ENCODE measurements around the gene PDIA6. TPM values are rescaled to one million over a fixed set of nuclear protein-coding genes. Genes with fewer than 3 reads are reported as not detected.

Gene PDIA6
- total and polyA plus RNA-seq, 9 of the 15 experiments (the other 6 are each of a cell fraction or from before 2014, with no cell fraction given): 166 to 268 (median 229) TPM

DNA sequence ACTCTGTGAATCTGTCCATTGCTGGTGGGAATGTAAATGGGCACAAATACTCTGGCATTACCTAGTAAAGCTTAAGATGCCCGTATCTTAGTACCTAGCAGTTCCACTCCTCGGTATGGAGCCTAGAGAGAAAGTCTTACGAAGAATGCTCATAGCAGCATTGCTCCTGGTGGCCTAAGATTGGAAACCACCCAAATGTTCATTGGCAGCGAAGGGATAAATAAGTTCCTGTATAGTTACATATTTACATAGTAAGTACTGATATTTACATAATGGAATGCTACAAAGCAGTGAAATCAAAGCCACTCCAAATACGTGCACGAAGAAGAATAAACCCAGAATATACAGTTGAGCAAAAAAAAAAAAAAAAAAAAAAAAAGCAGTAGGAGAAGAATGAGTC lies 46.7 kb upstream of the PDIA6 start:
- Histone ChIP-seq H3K9ac (ENCODE audit: insufficient read depth in 1 of 2, low read depth in 2 of 2, low read length in 2 of 2) (no peak overlapping the region), H3K27me3 (ENCODE audit: control insufficient read depth in 2 of 2, insufficient read depth in 2 of 2, low read length in 2 of 2) (peaks cover 39 to 66% of the 10 kb centered on the region in 2 experiments), H2AFZ (ENCODE audit: low read depth, low read length) (no peak overlapping the region), H3K27ac (ENCODE audit: extremely low read depth, low read depth, low read length) (no peak overlapping the region), H3K36me3 (ENCODE audit: control insufficient read depth, insufficient read depth, low read length) (no peaks in the 10 kb centered on the region), H3K9me1 (ENCODE audit: control insufficient read depth, insufficient read depth, low read length) (no peaks in the 10 kb centered on the region), H3K79me2 (ENCODE audit: control insufficient read depth, insufficient read depth, low read length) (no peaks in the 10 kb centered on the region), H3K4me1 (replicated peaks in 1 of 2; ENCODE audit: control insufficient read depth in 2 of 2, insufficient read depth in 2 of 2, low read length in 2 of 2) (no peaks in the 10 kb centered on the region), H3K4me3 (no peak overlapping the region), H4K20me1 (replicated peaks; ENCODE audit: control insufficient read depth, insufficient read depth, low read length) (peaks cover 6% of the 10 kb centered on the region; the same call in 1 of the 2 replicates), H3K9me3 (replicated peaks; ENCODE audit: control insufficient read depth, insufficient read depth, low read depth, low read length) (no peaks in the 10 kb centered on the region), H3K4me2 (ENCODE audit: insufficient read depth, low read length) (no peak overlapping the region)
- no peak for TF ChIP-seq TAF1 (IDR thresholded peaks at IDR 0.05; ENCODE audit: control insufficient read depth, extremely low read depth, insufficient read depth, low read length, severe bottlenecking)
- TF ChIP-seq, protein P1, sequence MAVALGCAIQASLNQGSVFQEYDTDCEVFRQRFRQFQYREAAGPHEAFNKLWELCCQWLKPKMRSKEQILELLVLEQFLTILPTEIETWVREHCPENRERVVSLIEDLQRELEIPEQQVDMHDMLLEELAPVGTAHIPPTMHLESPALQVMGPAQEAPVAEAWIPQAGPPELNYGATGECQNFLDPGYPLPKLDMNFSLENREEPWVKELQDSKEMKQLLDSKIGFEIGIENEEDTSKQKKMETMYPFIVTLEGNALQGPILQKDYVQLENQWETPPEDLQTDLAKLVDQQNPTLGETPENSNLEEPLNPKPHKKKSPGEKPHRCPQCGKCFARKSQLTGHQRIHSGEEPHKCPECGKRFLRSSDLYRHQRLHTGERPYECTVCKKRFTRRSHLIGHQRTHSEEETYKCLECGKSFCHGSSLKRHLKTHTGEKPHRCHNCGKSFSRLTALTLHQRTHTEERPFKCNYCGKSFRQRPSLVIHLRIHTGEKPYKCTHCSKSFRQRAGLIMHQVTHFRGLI (CRISPR knock-in tag; IDR thresholded peaks at IDR 0.05): no peak
- TF ChIP-seq ZNF780A (CRISPR knock-in tag; IDR thresholded peaks at IDR 0.05): no peak
- TF ChIP-seq HNRNPUL1 (IDR thresholded peaks at IDR 0.05; ENCODE audit: low read length): no peak
- no peak for TF ChIP-seq TCF7L2 (IDR thresholded peaks at IDR 0.05; ENCODE audit: low read depth, low read length)
- TF ChIP-seq PHB2 (IDR thresholded peaks at IDR 0.05; ENCODE audit: low read depth): no peak
- no peak for TF ChIP-seq WHSC1 (IDR thresholded peaks at IDR 0.05; ENCODE audit: low read length)
- TF ChIP-seq ZNF143 (CRISPR knock-in tag; IDR thresholded peaks at IDR 0.05): no peak
- TF ChIP-seq NRF1 (conservative IDR thresholded peaks at IDR 0.05 in 1 of 2, IDR thresholded peaks at IDR 0.05 in 1 of 2): no peak
- TF ChIP-seq ZFX (CRISPR knock-in tag; IDR thresholded peaks at IDR 0.05): no peak
- TF ChIP-seq XRCC5 (IDR thresholded peaks at IDR 0.05; ENCODE audit: low read depth, low read length): no peak
- TF ChIP-seq CSDE1 (IDR thresholded peaks at IDR 0.05): no peak
- ChIA-PET CTCF (ENCODE audit: low intra/inter-chr PET ratio) (no interaction called here), POLR2A (interaction anchor here (0.9 to 1.2 kb wide), 2 partner anchors 21 to 23 kb away, joined by 3 to 4 read pairs; no protein-coding TSS in a partner anchor)
- BruUV-seq (replicated peaks): no TSS peak
- FAIRE-seq (no peak), ATAC-seq (no peak), DNase-seq (ENCODE audit: extremely low read depth in 1 of 4, low spot score in 3 of 4) (no peak)
- intact Hi-C loops (cut with micrococcal nuclease) (no loop called here), in situ Hi-C loops (cut with MboI) (no loop called here)
- 0% methylated on average over 6 of the region's 6 CpGs for WGBS (ENCODE audit: insufficient coverage, low coverage, missing lambda C conversion rate)

All from K562 (cell line).